Karpas-422 (cell line): Measurements from ENCODE around the gene RIN2. TPM values are rescaled to one million over a fixed set of nuclear protein-coding genes. Genes with fewer than 3 reads are reported as not detected.

Experiments
- DNase-seq: peaks from one replicate; pipeline ENCODE4 v3.0.0-alpha.2; 2015
- H2AFZ ChIP-seq: fragments of 200-600 bp; sonication (generic); 2 replicates; pipeline ENCODE4 v1.6.1; 2014; ENCODE audit warnings: antibody characterized with exemption, low read length, mixed read lengths
- H3K27ac ChIP-seq: fragments of 200-600 bp; sonication (generic); 2 replicates; pipeline ENCODE4 v1.5.1; 2014; ENCODE audit warnings: mild to moderate bottlenecking, low read length, moderate library complexity
- H3K27me3 ChIP-seq: fragments of 200-600 bp; sonication (generic); 2 replicates; pipeline ENCODE4 v1.6.1; 2014; ENCODE audit warnings: low read length, mixed read lengths
- H3K36me3 ChIP-seq: fragments of 200-600 bp; sonication (generic); 2 replicates; pipeline ENCODE4 v1.6.1; 2014; ENCODE audit warnings: low read length, mixed read lengths; ENCODE audit not compliant: insufficient read depth
- H3K4me1 ChIP-seq: fragments of 200-600 bp; sonication (generic); 2 replicates; pipeline ENCODE4 v1.6.1; 2014; ENCODE audit warnings: mild to moderate bottlenecking, low read length, mixed read lengths
- H3K4me2 ChIP-seq: fragments of 200-600 bp; sonication (generic); 2 replicates; pipeline ENCODE4 v1.6.1; 2014; ENCODE audit warnings: low read length, low read depth, mild to moderate bottlenecking; ENCODE audit not compliant: poor library complexity, severe bottlenecking
- H3K4me3 ChIP-seq: fragments of 200-600 bp; sonication (generic); 2 replicates; pipeline ENCODE4 v1.5.1; 2014; ENCODE audit warnings: mild to moderate bottlenecking, antibody characterized with exemption, low read length, mixed read lengths
- H3K79me2 ChIP-seq: fragments of 200-600 bp; sonication (generic); 2 replicates; pipeline ENCODE4 v1.6.1; 2014; ENCODE audit warnings: mild to moderate bottlenecking, low read length, mixed read lengths
- H3K9ac ChIP-seq: fragments of 200-600 bp; sonication (generic); 2 replicates; pipeline ENCODE4 v1.6.0; 2014; ENCODE audit warnings: low read length
- H3K9me2 ChIP-seq: fragments of 200-600 bp; sonication (generic), shearing (Covaris generic); replicated peaks from 2 replicates; pipeline ENCODE4 v1.6.0; 2014; ENCODE audit warnings: mild to moderate bottlenecking, low read length, moderate library complexity; ENCODE audit not compliant: insufficient read depth
- H3K9me3 ChIP-seq: fragments of 300-700, 200-600 bp; sonication (generic); 2 replicates; pipeline ENCODE4 v1.6.1; 2014; ENCODE audit warnings: low read length, mixed read lengths
- H4K20me1 ChIP-seq: fragments of 200-600 bp; sonication (generic); 2 replicates; pipeline ENCODE4 v1.6.1; 2014; ENCODE audit warnings: mild to moderate bottlenecking, antibody characterized with exemption, low read length, low read depth; ENCODE audit not compliant: insufficient read depth
- total RNA-seq: library from RNA; depleted of rRNA; stranded (reverse); fragments of >200 nt; shearing (Covaris generic); gene quantifications from 2 replicates; pipeline ENCODE4 v1.2.3, GENCODE V29; 2014; ENCODE audit warnings: low replicate concordance

RIN2 gene
- total RNA-seq, 1 experiment from 2014 or later = 3.3 TPM

GRCh38 chr20:19779634-19780033 is 21.6 kb downstream of the RIN2 start:
- H3K36me3 ChIP-seq = no peaks in the 10 kb centered on the region
- H3K4me1 ChIP-seq = peaks cover 38% of the 10 kb centered on the region
- H2AFZ ChIP-seq = peak overlapping the region; percentile 91
- H3K4me2 ChIP-seq = peak overlapping the region; percentile 34
- 0 out of 2 replicates have a peak overlapping the region, but pooled peaks have one; percentile 0 for H3K27ac ChIP-seq
- no peaks in the 10 kb centered on the region for H3K9me2 ChIP-seq
- peak overlapping the region; percentile 26 for H3K9ac ChIP-seq
- H3K27me3 ChIP-seq = no peaks in the 10 kb centered on the region
- no peaks in the 10 kb centered on the region for H4K20me1 ChIP-seq
- no peaks in the 10 kb centered on the region for H3K79me2 ChIP-seq
- H3K9me3 ChIP-seq = no peaks in the 10 kb centered on the region
- no peak for DNase-seq
- no peak overlapping the region for H3K4me3 ChIP-seq

DNA sequence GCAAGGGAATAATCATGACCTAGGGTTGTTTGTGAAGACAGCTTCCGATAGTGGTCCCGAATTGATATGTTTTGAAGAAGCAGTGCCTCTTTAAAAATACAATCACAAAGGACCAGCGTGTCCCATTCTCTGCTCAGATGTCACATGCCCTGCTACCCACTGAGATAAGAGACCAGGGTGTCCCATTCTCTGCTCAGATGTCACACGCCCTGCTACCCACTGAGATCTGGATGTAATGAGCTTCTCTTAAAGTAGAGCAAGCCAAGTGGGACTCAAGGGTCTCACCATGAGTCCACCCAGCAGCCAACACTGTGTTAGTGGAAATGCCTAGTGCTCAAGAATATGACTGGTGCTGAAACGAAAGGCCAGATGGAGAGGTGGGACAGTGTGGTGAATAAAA is 22.2 kb downstream of the RIN2 start:
- no peaks in the 10 kb centered on the region for H4K20me1 ChIP-seq
- no peak for DNase-seq
- H3K9me2 ChIP-seq = no peaks in the 10 kb centered on the region
- 0 out of 2 replicates have a peak overlapping the region, but pooled peaks have one; percentile 0 for H3K27ac ChIP-seq
- H3K36me3 ChIP-seq = no peaks in the 10 kb centered on the region
- H3K4me3 ChIP-seq = no peak overlapping the region
- no peak overlapping the region for H3K9ac ChIP-seq
- H3K79me2 ChIP-seq = no peaks in the 10 kb centered on the region
- H3K9me3 ChIP-seq = no peaks in the 10 kb centered on the region
- peaks cover 44% of the 10 kb centered on the region for H3K4me1 ChIP-seq
- peak overlapping the region; percentile 34 for H3K4me2 ChIP-seq
- no peaks in the 10 kb centered on the region for H3K27me3 ChIP-seq
- peak overlapping the region; percentile 91; the same call in 1 of the 2 replicates for H2AFZ ChIP-seq

DNA sequence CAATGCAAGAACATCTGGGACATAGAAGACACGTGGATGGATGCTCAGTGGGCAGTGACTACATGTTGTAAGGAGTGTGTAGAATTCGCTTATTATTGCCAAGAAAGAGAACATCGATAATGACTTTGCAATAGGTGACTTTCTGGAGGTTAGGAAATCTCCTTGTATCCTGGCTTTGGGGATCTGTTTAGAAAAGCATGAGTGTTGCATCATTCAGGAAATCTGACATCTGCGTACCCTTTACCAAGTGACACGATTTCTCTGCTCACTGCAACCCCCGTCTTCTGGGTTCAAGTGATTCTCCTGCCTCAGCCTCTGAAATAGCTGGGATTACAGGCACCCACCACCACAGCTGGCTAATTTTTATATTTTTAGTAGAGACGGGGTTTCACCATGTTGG is 23.2 kb downstream of the RIN2 start:
- Histone ChIP-seq H2AFZ (no peak overlapping the region), H3K4me3 (no peak overlapping the region), H3K4me2 (no peak overlapping the region), H3K36me3 (no peaks in the 10 kb centered on the region), H3K27ac (no peak overlapping the region), H3K9me2 (no peaks in the 10 kb centered on the region), H3K9me3 (no peaks in the 10 kb centered on the region), H3K9ac (no peak overlapping the region), H4K20me1 (no peaks in the 10 kb centered on the region), H3K4me1 (peaks cover 46% of the 10 kb centered on the region), H3K27me3 (no peaks in the 10 kb centered on the region), H3K79me2 (no peaks in the 10 kb centered on the region)
- no peak for DNase-seq

DNA sequence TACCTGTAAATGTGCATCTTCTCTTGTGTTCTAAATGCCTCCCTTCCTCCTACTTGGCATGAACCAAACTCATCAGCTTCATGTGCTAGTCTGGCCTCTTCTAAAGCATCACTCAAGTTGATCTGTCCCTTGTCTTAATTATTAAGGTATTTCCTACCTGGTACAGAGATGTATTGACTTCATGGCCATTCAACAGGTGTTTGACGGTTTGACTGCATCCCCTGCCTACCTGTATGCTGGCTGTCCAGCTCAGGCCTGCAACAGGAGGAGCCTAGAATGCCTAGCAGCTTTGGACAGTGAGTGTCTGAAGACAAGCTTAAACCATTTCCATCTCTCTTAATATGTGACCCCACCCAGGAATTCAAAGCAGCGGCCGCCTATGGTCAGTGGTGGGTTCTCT is 24.6 kb downstream of the RIN2 start:
- Histone ChIP-seq H4K20me1 (no peaks in the 10 kb centered on the region), H3K9me2 (no peaks in the 10 kb centered on the region), H3K79me2 (no peaks in the 10 kb centered on the region), H3K27me3 (no peaks in the 10 kb centered on the region), H3K9me3 (no peaks in the 10 kb centered on the region), H3K27ac (no peak overlapping the region), H3K4me1 (peaks cover 46% of the 10 kb centered on the region), H3K36me3 (no peaks in the 10 kb centered on the region), H3K4me3 (no peak overlapping the region), H3K9ac (no peak overlapping the region), H3K4me2 (no peak overlapping the region), H2AFZ (no peak overlapping the region)
- no peak for DNase-seq

GRCh38 chr20:19783966-19784401 is 25.9 kb downstream of the RIN2 start:
- Histone ChIP-seq H2AFZ (no peak overlapping the region), H3K9ac (no peak overlapping the region), H3K27me3 (no peaks in the 10 kb centered on the region), H3K9me2 (no peaks in the 10 kb centered on the region), H3K36me3 (no peaks in the 10 kb centered on the region), H3K79me2 (no peaks in the 10 kb centered on the region), H3K4me3 (no peak overlapping the region), H4K20me1 (no peaks in the 10 kb centered on the region), H3K9me3 (no peaks in the 10 kb centered on the region), H3K4me2 (no peak overlapping the region), H3K4me1 (peaks cover 34% of the 10 kb centered on the region), H3K27ac (no peak overlapping the region)
- DNase-seq = no peak

DNA sequence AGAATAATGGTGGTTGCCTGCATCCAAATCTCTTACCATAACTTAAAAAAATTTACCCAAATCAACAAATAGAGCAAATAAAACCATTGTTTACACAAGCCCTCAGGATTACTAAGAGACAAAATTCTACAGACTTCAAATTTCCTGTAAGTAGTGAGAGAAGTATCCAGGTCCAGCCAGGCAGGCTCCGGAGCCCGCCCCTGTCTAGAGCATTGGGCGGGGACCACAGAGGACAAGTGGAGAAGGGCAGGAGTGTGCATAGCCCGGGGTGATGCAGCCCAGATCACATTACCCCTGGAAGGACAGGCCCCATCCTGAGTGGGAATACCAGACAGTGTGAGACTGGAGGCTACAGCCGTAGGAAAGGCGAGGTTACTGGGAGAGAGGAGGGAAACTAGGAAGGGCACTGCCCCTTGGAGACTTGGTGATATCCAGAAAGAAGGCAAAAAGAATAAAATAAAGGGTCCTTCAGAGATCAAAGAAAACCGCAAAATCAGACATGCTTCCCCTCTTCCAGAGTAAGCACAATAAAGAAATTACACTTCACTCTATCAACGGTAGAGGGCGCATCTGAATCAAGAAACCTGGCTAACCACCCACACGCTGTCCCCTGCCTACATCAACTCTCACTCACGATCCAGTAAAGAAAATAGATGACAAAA is 26.6 kb downstream of the RIN2 start:
- peak overlapping the region; percentile 34 for H3K4me2 ChIP-seq
- H3K9me3 ChIP-seq = no peaks in the 10 kb centered on the region
- H3K4me3 ChIP-seq = no peak overlapping the region
- no peaks in the 10 kb centered on the region for H3K27me3 ChIP-seq
- no peaks in the 10 kb centered on the region for H3K36me3 ChIP-seq
- peaks cover 33% of the 10 kb centered on the region for H3K4me1 ChIP-seq
- no peak overlapping the region for H3K27ac ChIP-seq
- DNase-seq = peak; percentile 93
- H3K79me2 ChIP-seq = no peaks in the 10 kb centered on the region
- H2AFZ ChIP-seq = peak overlapping the region; percentile 40; the same call in 1 of the 2 replicates
- H3K9ac ChIP-seq = peak overlapping the region; percentile 29; the same call in 1 of the 2 replicates
- no peaks in the 10 kb centered on the region for H3K9me2 ChIP-seq
- H4K20me1 ChIP-seq = no peaks in the 10 kb centered on the region

- H3K9me3 ChIP-seq = no peaks in the 10 kb centered on the region
- H3K4me3 ChIP-seq = no peak overlapping the region
- H4K20me1 ChIP-seq = no peaks in the 10 kb centered on the region
- peak overlapping the region; percentile 34 for H3K4me2 ChIP-seq
- H3K79me2 ChIP-seq = no peaks in the 10 kb centered on the region
- H3K9ac ChIP-seq = peak overlapping the region; percentile 11; the same call in 1 of the 2 replicates
- no peak overlapping the region for H3K27ac ChIP-seq
- H3K27me3 ChIP-seq = no peaks in the 10 kb centered on the region
- no peak for DNase-seq
- H3K9me2 ChIP-seq = no peaks in the 10 kb centered on the region
- H3K4me1 ChIP-seq = peaks cover 29% of the 10 kb centered on the region
- H2AFZ ChIP-seq = no peak overlapping the region
- no peaks in the 10 kb centered on the region for H3K36me3 ChIP-seq
These were observed 27.3 kb downstream of the RIN2 start for GRCh38 chr20:19785173-19785982.

DNA sequence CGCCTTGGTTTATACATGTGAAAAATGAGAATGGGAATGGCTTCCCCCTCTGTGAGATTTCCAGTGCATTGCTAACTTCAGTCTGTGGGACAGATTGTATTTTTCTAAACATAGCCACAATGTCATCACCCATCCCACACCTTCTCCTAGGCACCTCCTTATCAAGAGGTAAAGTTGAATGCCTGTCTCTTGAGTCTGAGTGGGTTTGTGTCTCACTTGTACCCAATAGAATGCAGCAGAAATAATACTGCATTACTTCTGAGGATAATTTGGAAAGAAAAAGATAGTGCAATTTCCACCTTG is 27.9 kb downstream of the RIN2 start:
- no peak overlapping the region for H3K4me3 ChIP-seq
- no peaks in the 10 kb centered on the region for H4K20me1 ChIP-seq
- H3K4me2 ChIP-seq = no peak overlapping the region
- no peaks in the 10 kb centered on the region for H3K79me2 ChIP-seq
- H3K27me3 ChIP-seq = no peaks in the 10 kb centered on the region
- H2AFZ ChIP-seq = no peak overlapping the region
- peaks cover 24% of the 10 kb centered on the region for H3K4me1 ChIP-seq
- no peak overlapping the region for H3K27ac ChIP-seq
- no peaks in the 10 kb centered on the region for H3K9me2 ChIP-seq
- no peak for DNase-seq
- no peak overlapping the region for H3K9ac ChIP-seq
- no peaks in the 10 kb centered on the region for H3K9me3 ChIP-seq
- H3K36me3 ChIP-seq = no peaks in the 10 kb centered on the region
